WERI-Rb-1 (cell line): Measurements from ENCODE around the gene SH3BGRL3.
"Not testable (repeated sequence)": the region's sequence is repeated elsewhere in the genome, so short reads cannot be mapped to it uniquely, and the experiment has no call there.

Experiments used
- DNase-seq: peaks from one replicate; pipeline ENCODE4 v3.0.0-alpha.2; 2020
- H3K27ac ChIP-seq: fragments of 250-450 bp; sonication (Bioruptor Pico); 2 replicates; pipeline ENCODE4 v1.5.1; 2020; ENCODE audit warnings: mild to moderate bottlenecking, moderate library complexity
- H3K27me3 ChIP-seq: fragments of 250-450 bp; sonication (Bioruptor Pico); 2 replicates; pipeline ENCODE4 v1.5.1; 2021; ENCODE audit warnings: mild to moderate bottlenecking, low read depth, moderate library complexity; ENCODE audit not compliant: insufficient read depth, severe bottlenecking
- H3K36me3 ChIP-seq: fragments of 250-450 bp; sonication (Bioruptor Pico); 2 replicates; pipeline ENCODE4 v1.5.1; 2020; ENCODE audit warnings: mild to moderate bottlenecking, moderate library complexity
- H3K4me3 ChIP-seq: 2 replicates; pipeline ENCODE4 v1.5.1; 2011; ENCODE audit warnings: low read depth, mild to moderate bottlenecking, control low read depth, low read length
- H3K9me3 ChIP-seq: fragments of 250-450 bp; sonication (Bioruptor Pico); 2 replicates; pipeline ENCODE4 v1.5.1; 2021; ENCODE audit warnings: mild to moderate bottlenecking, moderate library complexity; ENCODE audit not compliant: severe bottlenecking
- TF ChIP-seq, protein P1 (sequence below): IDR thresholded peaks from 2 replicates; pipeline ENCODE4 v1.5.1; 2011; ENCODE audit warnings: low read depth, mild to moderate bottlenecking, control low read depth, inconsistent platforms, low read length

The SH3BGRL3 gene

DNA sequence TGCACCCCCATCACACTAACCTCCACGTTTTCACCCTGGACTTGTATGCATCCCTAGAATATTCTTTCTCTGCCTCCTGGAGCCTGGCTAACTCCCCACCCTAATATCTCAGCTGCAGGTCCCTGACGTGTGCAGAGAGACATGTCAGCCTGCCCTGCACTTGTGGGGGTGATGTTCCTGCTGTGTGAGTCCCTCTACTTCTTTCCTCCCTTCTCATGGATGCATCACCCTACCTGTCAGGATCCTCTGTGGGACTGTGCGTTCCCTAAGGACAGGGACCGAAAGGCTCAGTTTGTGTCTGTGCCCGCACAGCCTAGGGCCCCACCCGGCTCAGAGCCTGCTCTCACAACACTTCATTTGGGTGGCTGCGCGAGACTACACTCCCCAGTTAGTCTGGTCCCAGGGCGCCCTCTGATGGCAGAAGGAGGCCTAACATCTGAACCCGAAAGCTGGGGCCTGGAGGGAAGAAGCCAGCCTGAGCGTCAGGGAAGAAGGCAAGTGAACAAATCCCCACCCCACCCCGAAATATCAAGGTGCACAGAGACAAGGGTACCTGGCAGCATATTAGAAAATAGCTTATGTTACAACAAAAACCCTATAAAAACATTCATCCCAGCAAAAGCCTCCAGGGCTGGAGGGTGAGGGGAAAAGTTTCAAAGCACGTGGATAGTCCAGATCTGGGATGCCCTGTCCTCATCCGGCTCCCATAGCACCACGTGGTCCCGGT lies 41.6 kb downstream of the SH3BGRL3 start:
- TF ChIP-seq, protein P1, sequence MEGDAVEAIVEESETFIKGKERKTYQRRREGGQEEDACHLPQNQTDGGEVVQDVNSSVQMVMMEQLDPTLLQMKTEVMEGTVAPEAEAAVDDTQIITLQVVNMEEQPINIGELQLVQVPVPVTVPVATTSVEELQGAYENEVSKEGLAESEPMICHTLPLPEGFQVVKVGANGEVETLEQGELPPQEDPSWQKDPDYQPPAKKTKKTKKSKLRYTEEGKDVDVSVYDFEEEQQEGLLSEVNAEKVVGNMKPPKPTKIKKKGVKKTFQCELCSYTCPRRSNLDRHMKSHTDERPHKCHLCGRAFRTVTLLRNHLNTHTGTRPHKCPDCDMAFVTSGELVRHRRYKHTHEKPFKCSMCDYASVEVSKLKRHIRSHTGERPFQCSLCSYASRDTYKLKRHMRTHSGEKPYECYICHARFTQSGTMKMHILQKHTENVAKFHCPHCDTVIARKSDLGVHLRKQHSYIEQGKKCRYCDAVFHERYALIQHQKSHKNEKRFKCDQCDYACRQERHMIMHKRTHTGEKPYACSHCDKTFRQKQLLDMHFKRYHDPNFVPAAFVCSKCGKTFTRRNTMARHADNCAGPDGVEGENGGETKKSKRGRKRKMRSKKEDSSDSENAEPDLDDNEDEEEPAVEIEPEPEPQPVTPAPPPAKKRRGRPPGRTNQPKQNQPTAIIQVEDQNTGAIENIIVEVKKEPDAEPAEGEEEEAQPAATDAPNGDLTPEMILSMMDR = peak; percentile 85
- DNase-seq = peak; percentile 92
- Histone ChIP-seq H3K9me3 (no peaks in the 10 kb centered on the region), H3K27ac (no peak overlapping the region), H3K36me3 (peaks cover 32% of the 10 kb centered on the region), H3K27me3 (no peaks in the 10 kb centered on the region), H3K4me3 (no peak overlapping the region)

DNA sequence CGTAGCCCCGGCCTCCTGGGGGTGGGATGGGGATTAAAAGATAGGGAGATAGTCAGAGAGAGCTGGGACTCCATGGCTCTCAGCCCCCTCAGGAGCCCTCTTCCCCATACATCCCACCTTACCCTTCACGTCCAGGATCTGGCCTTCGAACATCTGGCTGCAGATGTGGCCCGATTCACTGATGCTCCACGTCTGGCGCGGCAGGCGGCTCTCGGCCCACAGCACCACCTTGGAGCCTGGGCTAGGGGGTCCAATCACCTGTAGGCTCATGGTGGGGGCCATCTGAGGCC lies 42.1 kb downstream of the SH3BGRL3 start:
- H3K4me3 ChIP-seq = no peak overlapping the region
- TF ChIP-seq, protein P1 = no peak

DNA sequence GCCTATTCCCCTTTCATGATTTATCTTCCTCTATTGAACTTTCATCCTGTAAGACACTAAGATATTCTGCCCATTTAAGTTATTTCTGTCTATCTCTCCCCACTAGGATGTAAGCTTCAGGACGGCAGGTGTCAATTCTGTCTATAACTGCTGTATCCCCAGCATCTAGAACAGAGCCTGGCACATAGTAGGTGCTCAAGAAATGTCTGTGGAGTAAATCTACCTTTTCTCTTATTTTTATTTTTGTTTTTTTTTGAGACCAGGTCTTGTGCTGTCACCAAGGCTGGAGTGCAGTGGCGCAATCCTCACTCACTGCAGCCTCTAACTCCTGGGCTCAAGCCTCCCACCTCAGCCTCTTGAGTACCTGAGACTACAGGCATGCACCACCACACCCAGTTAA lies 43.5 kb downstream of the SH3BGRL3 start:
- no peak for DNase-seq
- Histone ChIP-seq H3K4me3 (no peak overlapping the region), H3K27me3 (no peaks in the 10 kb centered on the region), H3K27ac (no peak overlapping the region), H3K9me3 (no peaks in the 10 kb centered on the region), H3K36me3 (peaks cover 32% of the 10 kb centered on the region)
- TF ChIP-seq, protein P1 = no peak

More for the DNA sequence above, 42.1 kb downstream of the SH3BGRL3 start:
- no peaks in the 10 kb centered on the region for H3K9me3 ChIP-seq
- no peak overlapping the region for H3K27ac ChIP-seq
- peaks cover 32% of the 10 kb centered on the region for H3K36me3 ChIP-seq
- no peaks in the 10 kb centered on the region for H3K27me3 ChIP-seq
- DNase-seq = no peak

DNA sequence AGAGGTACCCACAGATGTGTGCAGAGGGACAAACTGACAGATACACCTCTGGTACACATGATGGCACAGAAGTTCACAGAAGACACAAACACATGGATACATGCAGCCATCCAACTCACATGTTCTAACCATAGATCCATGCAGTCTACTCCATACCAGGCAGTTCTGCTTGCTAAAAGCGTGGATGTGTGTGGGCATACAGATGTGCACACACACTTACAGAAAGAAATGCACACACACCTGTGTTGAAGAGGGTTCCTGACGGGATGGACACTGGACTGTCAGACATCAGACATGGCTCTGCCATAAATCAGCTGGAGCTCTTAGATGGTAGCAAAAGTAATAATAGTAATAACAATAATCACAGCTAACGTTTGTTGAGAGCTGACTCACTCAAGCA lies 44.7 kb downstream of the SH3BGRL3 start:
- Histone ChIP-seq H3K9me3 (no peaks in the 10 kb centered on the region), H3K27ac (no peak overlapping the region), H3K4me3 (no peak overlapping the region), H3K27me3 (no peaks in the 10 kb centered on the region), H3K36me3 (peaks cover 32% of the 10 kb centered on the region)
- TF ChIP-seq, protein P1 = no peak
- DNase-seq = no peak

DNA sequence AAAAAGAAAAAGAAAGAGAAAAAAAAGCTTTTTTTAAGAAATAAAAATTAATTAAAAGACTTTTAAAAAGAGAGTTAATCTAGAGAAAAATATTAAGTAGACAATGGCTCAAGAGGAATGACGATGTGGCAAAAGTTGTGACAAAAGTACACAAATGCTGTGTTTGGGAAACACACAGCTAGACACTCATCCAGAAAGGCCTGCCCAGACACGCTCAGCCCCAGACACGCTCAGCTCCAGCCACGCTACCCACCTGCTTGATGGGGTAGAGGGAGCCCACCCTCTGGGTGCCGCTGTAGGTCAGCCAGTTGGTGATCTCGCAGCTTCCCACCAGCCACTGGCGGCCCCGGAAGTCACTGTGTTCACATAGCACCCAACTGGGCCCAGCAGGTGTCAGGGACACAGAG lies 48.1 kb downstream of the SH3BGRL3 start:
- peak overlapping the region; percentile 73 for H3K27ac ChIP-seq
- H3K36me3 ChIP-seq = peaks cover 24% of the 10 kb centered on the region
- no peaks in the 10 kb centered on the region for H3K9me3 ChIP-seq
- DNase-seq = peak; percentile 89
- H3K27me3 ChIP-seq = no peaks in the 10 kb centered on the region
- TF ChIP-seq, protein P1 = peak; percentile 56
- no peak overlapping the region for H3K4me3 ChIP-seq

DNA sequence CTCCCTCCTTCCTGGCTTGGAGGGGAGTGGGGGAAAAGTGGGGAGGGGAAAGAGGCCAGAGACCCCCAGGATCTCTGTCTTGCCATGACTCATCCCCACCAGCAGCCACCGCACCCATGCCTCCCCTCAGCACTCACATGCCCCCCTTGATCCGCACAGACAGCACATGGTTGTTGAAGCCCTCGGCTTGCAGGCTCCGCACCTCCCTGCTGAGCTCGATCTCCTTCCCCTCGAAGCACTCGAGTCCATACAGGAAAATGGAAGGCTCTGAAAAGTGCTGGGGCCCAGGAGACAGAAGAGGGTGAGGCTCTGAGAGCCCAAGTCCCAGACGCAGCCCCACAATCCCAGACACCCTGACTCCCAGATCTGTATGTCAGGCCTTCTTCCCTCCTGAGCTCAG lies 48.7 kb downstream of the SH3BGRL3 start:
- Histone ChIP-seq H3K9me3 (no peaks in the 10 kb centered on the region), H3K27me3 (no peaks in the 10 kb centered on the region), H3K4me3 (no peak overlapping the region), H3K27ac (peak overlapping the region; percentile 73), H3K36me3 (peaks cover 19% of the 10 kb centered on the region)
- DNase-seq = no peak
- TF ChIP-seq, protein P1 = no peak

DNA sequence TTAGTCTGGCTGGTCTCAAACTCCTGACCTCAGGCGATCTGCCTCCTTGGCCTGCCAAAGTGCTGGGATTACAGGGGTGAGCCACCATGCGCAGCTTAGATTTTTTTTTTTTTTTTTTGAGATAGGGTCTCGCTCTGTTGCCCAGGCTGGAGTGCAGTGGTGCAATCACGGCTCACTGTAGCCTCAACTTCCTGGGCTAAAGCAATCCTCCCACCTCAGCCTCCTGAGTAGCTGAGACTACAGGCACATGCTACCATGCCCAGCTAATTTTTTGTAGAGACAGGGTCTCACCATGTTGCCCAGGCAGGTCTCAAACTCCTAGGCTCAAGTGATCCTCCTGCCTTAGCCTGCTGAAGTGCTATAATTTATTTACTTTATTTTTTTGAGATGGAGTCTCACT lies 49.5 kb downstream of the SH3BGRL3 start:
- H3K27ac ChIP-seq = peak overlapping the region; percentile 18; the same call in 1 of the 2 replicates
- H3K36me3 ChIP-seq = peaks cover 14% of the 10 kb centered on the region
- not testable (repeated sequence) for H3K27me3 ChIP-seq, H3K4me3 ChIP-seq, H3K9me3 ChIP-seq, DNase-seq
